H9 (cell line): ENCODE measurements around the gene RBM18. TPM values are rescaled to one million over a fixed set of nuclear protein-coding genes. Genes with fewer than 3 reads are reported as not detected.

ENCODE experiments used
- DNase-seq: peaks from one replicate; pipeline ENCODE4 v3.0.0-alpha.2; 2017
- H2AFZ ChIP-seq: one replicate; pipeline ENCODE4 v1.6.1; 2013; ENCODE audit warnings: mild to moderate bottlenecking, low read length, control low read depth, moderate library complexity
- H2AK5ac ChIP-seq: 2 replicates; pipeline ENCODE4 v1.6.1; 2013; ENCODE audit warnings: low read length, control low read depth, mixed read lengths; ENCODE audit not compliant: insufficient read length
- H2BK120ac ChIP-seq: one replicate; pipeline ENCODE4 v1.6.1; 2013; ENCODE audit warnings: low read depth, mild to moderate bottlenecking, low read length, control low read depth, inconsistent platforms; ENCODE audit not compliant: poor library complexity, severe bottlenecking
- H2BK12ac ChIP-seq: 2 replicates; pipeline ENCODE4 v1.6.1; 2013; ENCODE audit warnings: low read length, control low read depth, mixed read lengths, low read depth; ENCODE audit not compliant: insufficient read length
- H2BK15ac ChIP-seq: 2 replicates; pipeline ENCODE4 v1.6.1; 2013; ENCODE audit warnings: low read depth, low read length, control low read depth
- H2BK20ac ChIP-seq: one replicate; pipeline ENCODE4 v1.6.1; 2013; ENCODE audit warnings: low read depth, mild to moderate bottlenecking, low read length, control low read depth, inconsistent platforms; ENCODE audit not compliant: poor library complexity, severe bottlenecking
- H2BK5ac ChIP-seq: 2 replicates; pipeline ENCODE4 v1.6.1; 2013; ENCODE audit warnings: low read length, control low read depth, mixed read lengths; ENCODE audit not compliant: insufficient read length
- H3K14ac ChIP-seq: 2 replicates; pipeline ENCODE4 v1.6.1; 2013; ENCODE audit warnings: low read length, control low read depth; ENCODE audit not compliant: insufficient read depth
- H3K18ac ChIP-seq: 2 replicates; pipeline ENCODE4 v1.6.1; 2013; ENCODE audit warnings: low read depth, mild to moderate bottlenecking, mixed read lengths, low read length, control low read depth; ENCODE audit not compliant: insufficient read length
- H3K23ac ChIP-seq: 2 replicates; pipeline ENCODE4 v1.6.1; 2013; ENCODE audit warnings: low read length, control low read depth, mixed read lengths, low read depth; ENCODE audit not compliant: insufficient read length
- H3K23me2 ChIP-seq: 2 replicates; pipeline ENCODE4 v1.6.1; 2013; ENCODE audit warnings: low read depth, mild to moderate bottlenecking, mixed read lengths, low read length, control low read depth; ENCODE audit not compliant: insufficient read length, poor library complexity, severe bottlenecking
- H3K27ac ChIP-seq: 2 replicates; pipeline ENCODE4 v1.5.1; 2013; ENCODE audit warnings: low read length, control low read depth, mixed read lengths, low read depth; ENCODE audit not compliant: insufficient read length
- H3K27me3 ChIP-seq: 2 replicates; pipeline ENCODE4 v1.6.1; 2013; ENCODE audit warnings: low read length, control low read depth, inconsistent platforms; ENCODE audit not compliant: insufficient read depth
- H3K4ac ChIP-seq: 2 replicates; pipeline ENCODE4 v1.6.1; 2013; ENCODE audit warnings: low read depth, mild to moderate bottlenecking, control low read depth, inconsistent platforms, low read length, moderate library complexity
- H3K4me1 ChIP-seq: 2 replicates; pipeline ENCODE4 v1.6.1; 2013; ENCODE audit warnings: low read length, control low read depth, inconsistent platforms; ENCODE audit not compliant: insufficient read depth
- H3K4me2 ChIP-seq: 2 replicates; pipeline ENCODE4 v1.6.1; 2013; ENCODE audit warnings: low read length, control low read depth, mixed read lengths; ENCODE audit not compliant: insufficient read length, insufficient read depth
- H3K56ac ChIP-seq: 2 replicates; pipeline ENCODE4 v1.6.1; 2013; ENCODE audit warnings: low read depth, mild to moderate bottlenecking, mixed read lengths, low read length, control low read depth; ENCODE audit not compliant: insufficient read length
- H3K79me1 ChIP-seq: 2 replicates; pipeline ENCODE4 v1.6.1; 2013; ENCODE audit warnings: low read depth, mild to moderate bottlenecking, moderate library complexity, low read length, control low read depth, inconsistent platforms; ENCODE audit not compliant: insufficient read depth, poor library complexity, severe bottlenecking
- H3K79me2 ChIP-seq: 2 replicates; pipeline ENCODE4 v1.6.1; 2013; ENCODE audit warnings: low read length, control low read depth, inconsistent platforms; ENCODE audit not compliant: insufficient read depth
- H3K9ac ChIP-seq: 2 replicates; pipeline ENCODE4 v1.6.1; 2013; ENCODE audit warnings: low read length, control low read depth, mixed read lengths; ENCODE audit not compliant: insufficient read length; ENCODE audit errors: extremely low read depth
- H3K9me3 ChIP-seq: one replicate; pipeline ENCODE4 v1.6.1; 2013; ENCODE audit warnings: low read depth, low read length, inconsistent platforms; ENCODE audit not compliant: control insufficient read depth
- H3T11ph ChIP-seq: one replicate; pipeline ENCODE4 v1.6.1; 2013; ENCODE audit warnings: mild to moderate bottlenecking, low read length, control low read depth, inconsistent platforms
- H4K20me1 ChIP-seq: one replicate; pipeline ENCODE4 v1.6.1; 2013; ENCODE audit not compliant: control insufficient read depth, insufficient read length, insufficient read depth
- H4K5ac ChIP-seq: 2 replicates; pipeline ENCODE4 v1.6.1; 2013; ENCODE audit warnings: low read depth, mild to moderate bottlenecking, mixed read lengths, low read length, control low read depth; ENCODE audit not compliant: insufficient read length
- H4K8ac ChIP-seq: replicated peaks from 2 replicates; pipeline ENCODE4 v1.6.1; 2013; ENCODE audit warnings: low read length, control low read depth, mixed read lengths, low read depth; ENCODE audit not compliant: insufficient read length
- H4K91ac ChIP-seq: 2 replicates; pipeline ENCODE4 v1.6.1; 2013; ENCODE audit warnings: low read depth, mild to moderate bottlenecking, moderate library complexity, mixed read lengths, low read length, control low read depth; ENCODE audit not compliant: insufficient read length
- H3K27ac Mint-ChIP-seq, 3 experiments: 2 replicates in 2 of 3; 3 replicates in 1 of 3; pipeline ENCODE4 v1.8.0; 2020 to 2021; ENCODE audit warnings: mixed read lengths in 3 of 3, mild to moderate bottlenecking in 1 of 3, moderate library complexity in 1 of 3
- H3K27me3 Mint-ChIP-seq: 2 replicates; pipeline ENCODE4 v1.8.0; 2021; ENCODE audit warnings: low read depth, mild to moderate bottlenecking, moderate library complexity, mixed read lengths
- H3K36me3 Mint-ChIP-seq, 3 experiments: 2 replicates in 2 of 3; 3 replicates in 1 of 3; pipeline ENCODE4 v1.8.0; 2020 to 2021; ENCODE audit warnings: low read depth in 3 of 3, mixed read lengths in 3 of 3; ENCODE audit not compliant: insufficient read depth in 1 of 3
- H3K4me1 Mint-ChIP-seq, 2 experiments: 2 replicates each; pipeline ENCODE4 v1.8.0; 2020; ENCODE audit warnings: mixed read lengths in 2 of 2
- H3K4me3 Mint-ChIP-seq, 2 experiments: 2 replicates in 1 of 2; 3 replicates in 1 of 2; pipeline ENCODE4 v1.8.0; 2020 to 2021; ENCODE audit warnings: mild to moderate bottlenecking in 2 of 2, mixed read lengths in 2 of 2, moderate library complexity in 1 of 2
- H3K9me3 Mint-ChIP-seq, 2 experiments: 2 replicates in 1 of 2; 3 replicates in 1 of 2; pipeline ENCODE4 v1.8.0; 2020; ENCODE audit warnings: mild to moderate bottlenecking in 2 of 2, mixed read lengths in 2 of 2, moderate library complexity in 1 of 2
- CTCF ChIP-seq: fragments of 200-600 bp; sonication (generic); conservative IDR thresholded peaks from 3 replicates; pipeline ENCODE4 v1.8.0; 2021; ENCODE audit warnings: antibody characterized with exemption, mild to moderate bottlenecking
- whole genome bisulfite sequencing: extraction: QIAGEN DNeasy Blood & Tissue Kit; methylation state at CpG from one replicate; pipeline ENCODE4 v1.1.7; 2013; ENCODE audit warnings: missing lambda C conversion rate, low lambda C conversion rate, mixed read lengths; ENCODE audit not compliant: insufficient read length; ENCODE audit errors: extremely low coverage; 5-methylcytosine and 5-hydroxymethylcytosine counted together
- total RNA-seq: library from RNA; stranded (reverse); gene quantifications from 2 replicates; pipeline ENCODE4 v1.2.1, GENCODE V29; 2021

RBM18 gene
- total RNA-seq, 1 experiment from 2014 or later, result 18.9 TPM

GRCh38 chr9:122222791-122223190 lies 41.8 kb downstream of the RBM18 start:
- no peak; the same call in 2 of the 3 replicates for TF ChIP-seq CTCF
- Mint-ChIP-seq H3K27ac (no peak overlapping the region), H3K36me3 (peaks cover 0 to 5% (median 4%) of the 10 kb centered on the region in 3 experiments; a peak in 4 of 7 replicates), H3K4me3 (no peak overlapping the region; a peak in 1 of 5 replicates), H3K9me3 (peaks cover 8 to 11% of the 10 kb centered on the region in 2 experiments), H3K4me1 (peaks cover 42 to 69% of the 10 kb centered on the region in 2 experiments), H3K27me3 (peaks cover 100% of the 10 kb centered on the region)
- Histone ChIP-seq H2BK20ac (no peak overlapping the region), H4K91ac (no peak overlapping the region), H2BK5ac (no peak overlapping the region), H2BK12ac (no peak overlapping the region), H3K27ac (no peak overlapping the region), H3K4me1 (peaks cover 7% of the 10 kb centered on the region), H3K27me3 (peaks cover 95% of the 10 kb centered on the region), H2BK120ac (no peak overlapping the region), H4K20me1 (peaks cover 4% of the 10 kb centered on the region), H2AFZ (no peak overlapping the region), H3K18ac (no peak overlapping the region), H3K9ac (no peak overlapping the region), H3K23me2 (peaks cover 23% of the 10 kb centered on the region), H3K4ac (no peak overlapping the region), H3K9me3 (no peaks in the 10 kb centered on the region), H3K4me2 (no peak overlapping the region), H3K79me2 (no peaks in the 10 kb centered on the region), H3K14ac (no peak overlapping the region), H3K79me1 (no peaks in the 10 kb centered on the region), H2AK5ac (no peak overlapping the region), H3K56ac (no peak overlapping the region), H4K8ac (no peak overlapping the region), H3K23ac (no peak overlapping the region), H4K5ac (no peak overlapping the region), H2BK15ac (no peak overlapping the region), H3T11ph (no peak overlapping the region)
- no CpG with 5 or more reads among the region's 5 CpGs for WGBS
- no peak for DNase-seq
